CD8-positive, alpha-beta memory T cell (primary cell): Measurements from ENCODE around the gene WNT7B. TPM values are rescaled to one million over a fixed set of nuclear protein-coding genes. Genes with fewer than 3 reads are reported as not detected.

Experiments used
- CTCF ChIA-PET: fragments of 350-600 bp; sonication (Branson Sonifier 250); formaldehyde crosslinking; loops from one replicate; lab custom pipeline; 2021; ENCODE audit warnings: antibody characterized with exemption; lab: Charles Lee
- POLR2A ChIA-PET: fragments of 350-600 bp; sonication (Branson Sonifier 250); formaldehyde crosslinking; loops from one replicate; lab custom pipeline; 2021; ENCODE audit warnings: antibody characterized with exemption; lab: Charles Lee
- DNase-seq, 5 donors: peaks; one replicate each; pipeline versions ENCODE4 v3.0.0 to v3.0.0-alpha.2; 2020 to 2022; ENCODE audit warnings: mixed read lengths in 1 of 5
- H3K27ac ChIP-seq: one replicate; pipeline ENCODE4 v1.7.0; 2013; ENCODE audit warnings: low read depth, mild to moderate bottlenecking, low read length, moderate library complexity
- H3K27me3 ChIP-seq: 2 replicates; pipeline ENCODE4 v1.7.0; 2013; ENCODE audit warnings: low read length, mild to moderate bottlenecking; ENCODE audit not compliant: insufficient read depth, poor library complexity, severe bottlenecking
- H3K36me3 ChIP-seq: 2 replicates; pipeline ENCODE4 v1.7.0; 2013; ENCODE audit warnings: mild to moderate bottlenecking, low read length, moderate library complexity; ENCODE audit not compliant: insufficient read depth
- H3K4me1 ChIP-seq: 2 replicates; pipeline ENCODE4 v1.7.0; 2013; ENCODE audit warnings: mild to moderate bottlenecking, low read length, moderate library complexity; ENCODE audit not compliant: insufficient read depth
- H3K4me3 ChIP-seq: 2 replicates; pipeline ENCODE4 v1.7.0; 2013; ENCODE audit warnings: mild to moderate bottlenecking, low read length
- H3K9me3 ChIP-seq: 2 replicates; pipeline ENCODE4 v1.7.0; 2013; ENCODE audit warnings: mild to moderate bottlenecking, low read length
- H3K27ac Mint-ChIP-seq, 8 donors: one replicate each; pipeline ENCODE4 v1.8.0; 2020 to 2021; ENCODE audit warnings: mixed read lengths in 8 of 8, mild to moderate bottlenecking in 6 of 8, inconsistent platforms in 3 of 8, moderate library complexity in 3 of 8
- H3K27me3 Mint-ChIP-seq, 2 donors: one replicate each; pipeline ENCODE4 v1.8.0; 2020 to 2021; ENCODE audit warnings: mixed read lengths in 2 of 2, mild to moderate bottlenecking in 1 of 2, moderate library complexity in 1 of 2
- H3K36me3 Mint-ChIP-seq, 3 donors: one replicate each; pipeline ENCODE4 v1.8.0; 2020 to 2021; ENCODE audit warnings: mixed read lengths in 3 of 3, inconsistent platforms in 1 of 3, mild to moderate bottlenecking in 1 of 3
- H3K4me1 Mint-ChIP-seq, 3 donors: one replicate each; pipeline ENCODE4 v1.8.0; 2020 to 2021; ENCODE audit warnings: mixed read lengths in 3 of 3, inconsistent platforms in 1 of 3, mild to moderate bottlenecking in 1 of 3
- H3K4me3 Mint-ChIP-seq, 7 donors: one replicate each; pipeline ENCODE4 v1.8.0; 2020 to 2021; ENCODE audit warnings: mixed read lengths in 7 of 7, mild to moderate bottlenecking in 6 of 7, moderate library complexity in 4 of 7, inconsistent platforms in 2 of 7
- H3K9me3 Mint-ChIP-seq, 5 donors: one replicate each; pipeline ENCODE4 v1.8.0; 2020 to 2022; ENCODE audit warnings: mixed read lengths in 5 of 5, mild to moderate bottlenecking in 3 of 5, moderate library complexity in 2 of 5, inconsistent platforms in 1 of 5
- polyA plus RNA-seq: library from polyadenylated mRNA; unstranded; fragments of 300-500 nt; fragmentation: Illumina TruSeq; gene quantifications from one replicate; pipeline ENCODE4 v1.2.3, GENCODE V29; 2021
- total RNA-seq, 2 experiments: library from RNA; stranded (reverse); gene quantifications; one replicate each; pipeline ENCODE4 v1.2.3, GENCODE V29; 2021

The WNT7B gene
- total and polyA plus RNA-seq, 3 experiments from 2014 or later = not detected

GRCh38 chr22:45888221-45889092, 88.5 kb downstream of the WNT7B start:
- CTCF ChIA-PET = no interaction called here
- H3K27me3 ChIP-seq = no peaks in the 10 kb centered on the region
- H3K27ac Mint-ChIP-seq = no peak overlapping the region

GRCh38 chr22:45887202-45888131, 89.5 kb downstream of the WNT7B start:
- ChIA-PET POLR2A (no interaction called here), CTCF (no interaction called here)
- Mint-ChIP-seq H3K4me3 (no peak overlapping the region), H3K4me1 (no peaks in the 10 kb centered on the region), H3K27ac (no peak overlapping the region), H3K36me3 (no peaks in the 10 kb centered on the region), H3K27me3 (peaks cover 12 to 18% of the 10 kb centered on the region in 2 donors), H3K9me3 (peaks cover 0 to 3% (median 0%) of the 10 kb centered on the region in 5 donors)
- H3K4me3 ChIP-seq = no peak overlapping the region
- H3K9me3 ChIP-seq = no peaks in the 10 kb centered on the region
- H3K27ac ChIP-seq = no peak overlapping the region
- DNase-seq = peak in 1 of 5 donors; percentile 26
- no peaks in the 10 kb centered on the region for H3K36me3 ChIP-seq
- H3K27me3 ChIP-seq = no peaks in the 10 kb centered on the region
- H3K4me1 ChIP-seq = no peaks in the 10 kb centered on the region

More at GRCh38 chr22:45888221-45889092, 88.5 kb downstream of the WNT7B start:
- no peaks in the 10 kb centered on the region for H3K36me3 Mint-ChIP-seq
- peaks cover 0 to 2% (median 0%) of the 10 kb centered on the region in 5 donors for H3K9me3 Mint-ChIP-seq
- H3K4me1 ChIP-seq = no peaks in the 10 kb centered on the region
- no peak overlapping the region for H3K27ac ChIP-seq
- no peak overlapping the region for H3K4me3 ChIP-seq
- H3K9me3 ChIP-seq = no peaks in the 10 kb centered on the region
- H3K36me3 ChIP-seq = no peaks in the 10 kb centered on the region
- no peaks in the 10 kb centered on the region for H3K4me1 Mint-ChIP-seq
- POLR2A ChIA-PET = no interaction called here
- peaks cover 8 to 14% of the 10 kb centered on the region in 2 donors for H3K27me3 Mint-ChIP-seq
- peak in 1 of 5 donors; percentile 33 for DNase-seq
- no peak overlapping the region for H3K4me3 Mint-ChIP-seq

GRCh38 chr22:45886540-45886939, 90.4 kb downstream of the WNT7B start:
- H3K9me3 ChIP-seq = no peaks in the 10 kb centered on the region
- Mint-ChIP-seq H3K4me1 (no peaks in the 10 kb centered on the region), H3K27ac (no peak overlapping the region), H3K27me3 (peaks cover 17 to 26% of the 10 kb centered on the region in 2 donors), H3K9me3 (peaks cover 0 to 3% (median 0%) of the 10 kb centered on the region in 5 donors), H3K4me3 (no peak overlapping the region), H3K36me3 (no peaks in the 10 kb centered on the region)
- peaks cover under 1% of the 10 kb centered on the region for H3K27me3 ChIP-seq
- no peaks in the 10 kb centered on the region for H3K36me3 ChIP-seq
- DNase-seq = no peak
- POLR2A ChIA-PET = no interaction called here
- H3K27ac ChIP-seq = no peak overlapping the region
- H3K4me3 ChIP-seq = no peak overlapping the region
- H3K4me1 ChIP-seq = no peaks in the 10 kb centered on the region
- CTCF ChIA-PET = no interaction called here

GRCh38 chr22:45885941-45886395, 91.0 kb downstream of the WNT7B start:
- peaks cover 6% of the 10 kb centered on the region for H3K27me3 ChIP-seq
- Mint-ChIP-seq H3K27ac (no peak overlapping the region), H3K4me3 (no peak overlapping the region), H3K9me3 (peaks cover 0 to 3% (median 0%) of the 10 kb centered on the region in 5 donors), H3K4me1 (no peaks in the 10 kb centered on the region), H3K36me3 (no peaks in the 10 kb centered on the region), H3K27me3 (peaks cover 23 to 29% of the 10 kb centered on the region in 2 donors)
- H3K36me3 ChIP-seq = no peaks in the 10 kb centered on the region
- POLR2A ChIA-PET = no interaction called here
- CTCF ChIA-PET = no interaction called here
- no peak overlapping the region for H3K27ac ChIP-seq
- no peaks in the 10 kb centered on the region for H3K4me1 ChIP-seq
- no peak overlapping the region for H3K4me3 ChIP-seq
- DNase-seq = peak in 1 of 5 donors; percentile 28
- no peaks in the 10 kb centered on the region for H3K9me3 ChIP-seq

GRCh38 chr22:45885171-45885840, 91.7 kb downstream of the WNT7B start:
- Mint-ChIP-seq H3K27me3 (peaks cover 26 to 34% of the 10 kb centered on the region in 2 donors), H3K36me3 (no peaks in the 10 kb centered on the region), H3K4me3 (no peak overlapping the region), H3K27ac (no peak overlapping the region), H3K4me1 (no peaks in the 10 kb centered on the region), H3K9me3 (peaks cover 0 to 3% (median 0%) of the 10 kb centered on the region in 5 donors)
- Histone ChIP-seq H3K27ac (no peak overlapping the region), H3K4me1 (no peaks in the 10 kb centered on the region), H3K4me3 (no peak overlapping the region), H3K9me3 (no peaks in the 10 kb centered on the region), H3K27me3 (peaks cover 7% of the 10 kb centered on the region), H3K36me3 (no peaks in the 10 kb centered on the region)
- ChIA-PET POLR2A (no interaction called here), CTCF (no interaction called here)
- peak in 1 of 5 donors; percentile 27 for DNase-seq

- H3K27ac ChIP-seq = no peak overlapping the region
- H3K27ac Mint-ChIP-seq = no peak overlapping the region
- H3K9me3 Mint-ChIP-seq = peaks cover 0 to 3% (median 0%) of the 10 kb centered on the region in 5 donors
- H3K4me1 ChIP-seq = no peaks in the 10 kb centered on the region
- no peaks in the 10 kb centered on the region for H3K9me3 ChIP-seq
- CTCF ChIA-PET = no interaction called here
- no peak overlapping the region for H3K4me3 Mint-ChIP-seq
- peaks cover 31 to 41% of the 10 kb centered on the region in 2 donors for H3K27me3 Mint-ChIP-seq
- no peak overlapping the region for H3K4me3 ChIP-seq
- POLR2A ChIA-PET = no interaction called here
- DNase-seq = peak in 1 of 5 donors; percentile 23
- H3K27me3 ChIP-seq = peaks cover 7% of the 10 kb centered on the region
- no peaks in the 10 kb centered on the region for H3K36me3 Mint-ChIP-seq
- H3K4me1 Mint-ChIP-seq = no peaks in the 10 kb centered on the region
- no peaks in the 10 kb centered on the region for H3K36me3 ChIP-seq
Measured at GRCh38 chr22:45884201-45885062, 92.5 kb downstream of the WNT7B start.

- Histone ChIP-seq H3K36me3 (no peaks in the 10 kb centered on the region), H3K4me3 (no peak overlapping the region), H3K27me3 (peaks cover 7% of the 10 kb centered on the region), H3K4me1 (no peaks in the 10 kb centered on the region), H3K27ac (no peak overlapping the region), H3K9me3 (no peaks in the 10 kb centered on the region)
- Mint-ChIP-seq H3K36me3 (no peaks in the 10 kb centered on the region), H3K9me3 (peaks cover 0 to 3% (median 0%) of the 10 kb centered on the region in 5 donors), H3K27me3 (peaks cover 31 to 43% of the 10 kb centered on the region in 2 donors), H3K4me3 (no peak overlapping the region), H3K27ac (no peak overlapping the region), H3K4me1 (no peaks in the 10 kb centered on the region)
- CTCF ChIA-PET = no interaction called here
- POLR2A ChIA-PET = no interaction called here
- DNase-seq = no peak
Measured at GRCh38 chr22:45883811-45884170, 93.2 kb downstream of the WNT7B start.
